DND-41 (cell line): Measurements from ENCODE around the gene PAEP.

Experiments used
- ATAC-seq: fragments of 200-7000 bp; cut with Tn5 transposase; 3 replicates; pipeline ENCODE4 v1.9.1; 2021; ENCODE audit warnings: low read depth; ENCODE audit not compliant: insufficient read depth
- DNase-seq: peaks from one replicate; pipeline ENCODE4 v3.0.0-alpha.2; 2020
- H2AFZ ChIP-seq: 2 replicates; pipeline ENCODE4 v1.6.0; 2012; ENCODE audit warnings: low read depth, low read length
- H3K27ac ChIP-seq: 2 replicates; pipeline ENCODE4 v1.5.1; 2012; ENCODE audit warnings: low read length, inconsistent platforms
- H3K27me3 ChIP-seq: fragments of 200-600 bp; sonication (generic); 2 replicates; pipeline ENCODE4 v1.6.0; 2012; ENCODE audit warnings: low read length, mild to moderate bottlenecking, inconsistent platforms; ENCODE audit not compliant: insufficient read depth, poor library complexity
- H3K36me3 ChIP-seq: 2 replicates; pipeline ENCODE4 v1.5.1; 2012; ENCODE audit warnings: low read length, inconsistent platforms; ENCODE audit not compliant: insufficient read depth
- H3K4me1 ChIP-seq: 2 replicates; pipeline ENCODE4 v1.5.1; 2012; ENCODE audit warnings: mild to moderate bottlenecking, low read length; ENCODE audit not compliant: insufficient read depth
- H3K4me2 ChIP-seq: 2 replicates; pipeline ENCODE4 v1.6.0; 2012; ENCODE audit warnings: mild to moderate bottlenecking, moderate library complexity, low read length, inconsistent platforms; ENCODE audit not compliant: insufficient read depth
- H3K4me3 ChIP-seq, 2 experiments: fragments of 200-600 bp in 1 of 2; shearing (Covaris generic) in 1 of 2; 2 replicates each; pipeline ENCODE4 v1.5.1; 2012 to 2016; ENCODE audit warnings: inconsistent platforms in 2 of 2, low read length in 2 of 2, mild to moderate bottlenecking in 2 of 2, low read depth in 1 of 2, moderate library complexity in 1 of 2
- H3K79me2 ChIP-seq: 2 replicates; pipeline ENCODE4 v1.6.0; 2012; ENCODE audit warnings: low read length, inconsistent platforms; ENCODE audit not compliant: insufficient read depth
- H3K9ac ChIP-seq: 2 replicates; pipeline ENCODE4 v1.6.0; 2012; ENCODE audit warnings: low read depth, mild to moderate bottlenecking, inconsistent platforms, low read length, moderate library complexity
- H3K9me3 ChIP-seq: 2 replicates; pipeline ENCODE4 v1.5.1; 2012; ENCODE audit warnings: low read length, moderate library complexity, mild to moderate bottlenecking, inconsistent platforms; ENCODE audit not compliant: insufficient read depth, severe bottlenecking
- H4K20me1 ChIP-seq: 2 replicates; pipeline ENCODE4 v1.6.0; 2012; ENCODE audit warnings: low read length; ENCODE audit not compliant: insufficient read depth
- CTCF ChIP-seq: IDR thresholded peaks from 2 replicates; pipeline ENCODE4 v1.5.1; 2012; ENCODE audit warnings: borderline replicate concordance, low read length, moderate library complexity, mild to moderate bottlenecking; ENCODE audit not compliant: poor library complexity, severe bottlenecking; ENCODE audit errors: extremely low read depth
- EZH2 ChIP-seq: IDR thresholded peaks from 3 replicates; pipeline ENCODE4 v1.6.1; 2012; ENCODE audit warnings: borderline replicate concordance, low read depth, mild to moderate bottlenecking, moderate library complexity, low read length, inconsistent platforms; ENCODE audit not compliant: severe bottlenecking

Gene PAEP

GRCh38 chr9:135559606-135560005 lies 1.9 kb upstream of the PAEP start:
- no peak overlapping the region for H3K9ac ChIP-seq
- H3K4me1 ChIP-seq: no peaks in the 10 kb centered on the region
- H3K4me3 ChIP-seq: no peak overlapping the region
- no peak for ATAC-seq
- H3K27ac ChIP-seq: no peak overlapping the region
- no peaks in the 10 kb centered on the region for H3K27me3 ChIP-seq
- H2AFZ ChIP-seq: no peak overlapping the region
- H3K4me2 ChIP-seq: no peak overlapping the region
- no peaks in the 10 kb centered on the region for H3K79me2 ChIP-seq
- H4K20me1 ChIP-seq: no peaks in the 10 kb centered on the region
- TF ChIP-seq EZH2: no peak
- TF ChIP-seq CTCF: no peak
- H3K36me3 ChIP-seq: no peaks in the 10 kb centered on the region
- no peaks in the 10 kb centered on the region for H3K9me3 ChIP-seq
- DNase-seq: no peak

- no peak overlapping the region for H3K27ac ChIP-seq
- H3K9ac ChIP-seq: no peak overlapping the region
- TF ChIP-seq CTCF (no peak), EZH2 (no peak)
- no peak for DNase-seq
- H3K4me1 ChIP-seq: no peaks in the 10 kb centered on the region
- no peak for ATAC-seq
- no peak overlapping the region for H3K4me2 ChIP-seq
- no peaks in the 10 kb centered on the region for H4K20me1 ChIP-seq
- no peaks in the 10 kb centered on the region for H3K9me3 ChIP-seq
- no peaks in the 10 kb centered on the region for H3K36me3 ChIP-seq
- H3K27me3 ChIP-seq: no peaks in the 10 kb centered on the region
- no peaks in the 10 kb centered on the region for H3K79me2 ChIP-seq
- H2AFZ ChIP-seq: no peak overlapping the region
- H3K4me3 ChIP-seq: no peak overlapping the region
Measured at GRCh38 chr9:135562235-135562745, 734 bp downstream of the PAEP start.

- TF ChIP-seq CTCF (no peak), EZH2 (no peak)
- Histone ChIP-seq H3K9me3 (no peaks in the 10 kb centered on the region), H3K79me2 (no peaks in the 10 kb centered on the region), H3K27ac (no peak overlapping the region), H3K36me3 (no peaks in the 10 kb centered on the region), H4K20me1 (no peaks in the 10 kb centered on the region), H3K9ac (no peak overlapping the region), H3K4me2 (no peak overlapping the region), H3K4me3 (no peak overlapping the region), H3K27me3 (no peaks in the 10 kb centered on the region), H2AFZ (no peak overlapping the region), H3K4me1 (no peaks in the 10 kb centered on the region)
- DNase-seq: no peak
- ATAC-seq: no peak
Measured at GRCh38 chr9:135563039-135563476, 1.5 kb downstream of the PAEP start.

GRCh38 chr9:135563858-135564257 lies 2.3 kb downstream of the PAEP start:
- Histone ChIP-seq H3K9ac (no peak overlapping the region), H4K20me1 (no peaks in the 10 kb centered on the region), H3K9me3 (no peaks in the 10 kb centered on the region), H3K36me3 (no peaks in the 10 kb centered on the region), H2AFZ (no peak overlapping the region), H3K27me3 (no peaks in the 10 kb centered on the region), H3K4me2 (no peak overlapping the region), H3K4me3 (no peak overlapping the region), H3K79me2 (no peaks in the 10 kb centered on the region), H3K4me1 (no peaks in the 10 kb centered on the region), H3K27ac (no peak overlapping the region)
- ATAC-seq (no peak), DNase-seq (no peak)
- TF ChIP-seq EZH2 (no peak), CTCF (no peak)
